DOHH2 (cell line): ENCODE results near the gene TAF1D.

Experiments used
- CTCF ChIP-seq: fragments of 200-600 bp; sonication (generic); IDR thresholded peaks from one replicate; pipeline ENCODE4 v1.5.1; 2014; ENCODE audit warnings: antibody characterized with exemption, mild to moderate bottlenecking, low read depth, low read length; ENCODE audit not compliant: poor library complexity, severe bottlenecking
- EZH2phosphoT487 ChIP-seq: fragments of 200-600 bp; sonication (generic); IDR thresholded peaks from 2 replicates; pipeline ENCODE4 v1.6.1; 2017; ENCODE audit warnings: borderline replicate concordance, mild to moderate bottlenecking, antibody characterized with exemption, low read length, moderate library complexity, mixed read lengths

- TF ChIP-seq CTCF (no peak), EZH2phosphoT487 (no peak)
These were observed 43.7 kb downstream of the TAF1D start for GRCh38 chr11:93697611-93698010.
